Common myeloid progenitor, CD34-positive (primary cell): ENCODE measurements around the gene FAM229A.
"Not testable (repeated sequence)": the region's sequence is repeated elsewhere in the genome, so short reads cannot be mapped to it uniquely, and the experiment has no call there.

Source experiments
- CTCF ChIA-PET: fragments of 350-600 bp; sonication (Branson Sonifier 250); formaldehyde crosslinking; loops from one replicate; lab custom pipeline; 2021; ENCODE audit warnings: antibody characterized with exemption; lab: Charles Lee
- POLR2A ChIA-PET: fragments of 350-600 bp; sonication (Branson Sonifier 250); formaldehyde crosslinking; loops from one replicate; lab custom pipeline; 2021; ENCODE audit warnings: antibody characterized with exemption; lab: Charles Lee
- DNase-seq, 3 donors: peaks; one replicate each; pipeline versions ENCODE4 v3.0.0 to v3.0.0-alpha.2; 2013
- H3K27ac ChIP-seq, 2 experiments: 1 replicate in 1 of 2; 2 replicates in 1 of 2; pipeline ENCODE4 v1.7.0; 2013; ENCODE audit warnings: inconsistent platforms in 2 of 2, low read length in 2 of 2, mild to moderate bottlenecking in 2 of 2, low read depth in 1 of 2, moderate library complexity in 1 of 2; ENCODE audit not compliant: severe bottlenecking in 2 of 2, insufficient read depth in 1 of 2, poor library complexity in 1 of 2
- H3K27me3 ChIP-seq, 5 experiments: replicated peaks in 2 of 5; 1 replicate in 3 of 5; 2 replicates in 2 of 5; pipeline versions ENCODE4 v1.6.1 to v1.7.0; 2013; ENCODE audit warnings: low read length in 4 of 5, mild to moderate bottlenecking in 2 of 5, moderate library complexity in 2 of 5, inconsistent platforms in 1 of 5; ENCODE audit not compliant: insufficient read depth in 5 of 5, control insufficient read depth in 4 of 5
- H3K36me3 ChIP-seq, 4 experiments: 1 replicate in 2 of 4; 2 replicates in 2 of 4; pipeline versions ENCODE4 v1.6.1 to v1.7.0; 2013; ENCODE audit warnings: low read length in 3 of 4, control low read depth in 1 of 4, mild to moderate bottlenecking in 1 of 4; ENCODE audit not compliant: control insufficient read depth in 4 of 4, insufficient read depth in 4 of 4
- H3K4me1 ChIP-seq, 4 experiments: 1 replicate in 3 of 4; 2 replicates in 1 of 4; pipeline versions ENCODE4 v1.6.1 to v1.7.1; 2013; ENCODE audit warnings: low read length in 3 of 4, mild to moderate bottlenecking in 3 of 4, control low read depth in 1 of 4, inconsistent platforms in 1 of 4, moderate library complexity in 1 of 4; ENCODE audit not compliant: control insufficient read depth in 4 of 4, insufficient read depth in 4 of 4; ENCODE audit errors: control extremely low read depth in 1 of 4
- H3K4me3 ChIP-seq, 7 experiments: 1 replicate in 4 of 7; 2 replicates in 3 of 7; pipeline versions ENCODE4 v1.5.1 to v1.7.0; 2013; ENCODE audit warnings: mild to moderate bottlenecking in 7 of 7, low read length in 6 of 7, moderate library complexity in 6 of 7, inconsistent platforms in 2 of 7, low read depth in 2 of 7, control low read depth in 1 of 7; ENCODE audit not compliant: insufficient read depth in 4 of 7, control insufficient read depth in 1 of 7; ENCODE audit errors: extremely low read depth in 1 of 7
- H3K9me3 ChIP-seq, 5 experiments: 1 replicate in 4 of 5; 2 replicates in 1 of 5; pipeline versions ENCODE4 v1.6.1 to v1.7.1; 2013; ENCODE audit warnings: low read length in 4 of 5, mild to moderate bottlenecking in 2 of 5, inconsistent platforms in 1 of 5, low read depth in 1 of 5, moderate library complexity in 1 of 5; ENCODE audit not compliant: control insufficient read depth in 4 of 5, insufficient read depth in 2 of 5; ENCODE audit errors: control extremely low read depth in 1 of 5
- WGBS: methylation state at CpG from one replicate; pipeline ENCODE4 v1.1.5; 2013; ENCODE audit not compliant: insufficient coverage; 5-methylcytosine and 5-hydroxymethylcytosine counted together

The FAM229A gene

DNA sequence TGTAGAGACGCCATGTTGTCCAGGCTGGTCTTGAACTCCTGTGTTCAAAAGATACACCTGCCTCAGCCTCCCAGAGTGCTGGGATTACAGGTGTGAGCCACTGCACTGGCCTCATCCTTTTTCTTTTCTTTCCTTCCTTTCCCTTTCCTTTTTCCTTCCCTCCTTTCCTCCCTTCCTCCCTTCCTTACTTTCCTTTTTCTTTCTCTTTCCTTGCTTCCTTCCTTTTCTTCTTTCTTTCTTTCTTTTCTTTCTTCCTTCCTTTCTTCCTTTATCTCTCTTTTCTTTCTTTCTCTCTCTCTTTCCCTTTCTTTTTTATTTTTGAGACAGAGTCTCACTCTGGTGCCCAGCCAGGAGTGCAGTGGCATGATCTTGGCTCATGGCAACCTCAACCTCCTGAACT is 5.8 kb downstream of the FAM229A start:
- no peak for DNase-seq
- WGBS = 100% methylated on average over 1 of the region's 1 CpG
- ChIA-PET CTCF (interaction anchor here (1.5 kb wide), 1 partner anchor 24 kb away, joined by 3 read pairs; no protein-coding TSS in a partner anchor), POLR2A (interaction anchor here (0.6 kb wide), 2 partner anchors 16 to 153 kb away, joined by 3 to 4 read pairs; no protein-coding TSS in a partner anchor)
- Histone ChIP-seq H3K36me3 (no peaks in the 10 kb centered on the region), H3K9me3 (no peaks in the 10 kb centered on the region), H3K27ac (no peak overlapping the region), H3K4me3 (no peak overlapping the region), H3K4me1 (peaks cover 3 to 29% (median 18%) of the 10 kb centered on the region in 4 experiments), H3K27me3 (peaks cover 0 to 4% (median 0%) of the 10 kb centered on the region in 5 experiments)

DNA sequence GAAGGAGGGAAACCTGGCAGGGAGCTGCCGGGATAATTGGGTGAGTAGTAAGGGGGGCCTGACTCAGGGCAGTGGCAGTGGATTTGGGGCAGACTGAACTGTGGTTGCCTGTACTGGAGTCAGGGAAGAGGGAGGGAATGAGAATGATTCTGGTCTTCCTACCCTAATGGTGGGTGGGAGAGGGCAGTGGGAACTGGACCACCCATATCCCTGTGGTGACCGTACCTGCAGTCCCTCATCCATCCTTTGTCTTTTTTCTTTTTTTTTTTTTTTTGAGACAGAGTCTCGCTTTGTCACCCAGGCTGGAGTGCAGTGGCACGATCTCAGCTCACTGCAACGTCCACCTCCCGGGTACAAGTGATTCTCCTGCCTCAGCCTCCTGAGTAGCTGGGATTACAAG is 6.5 kb downstream of the FAM229A start:
- peaks cover 3 to 31% (median 16%) of the 10 kb centered on the region in 4 experiments for H3K4me1 ChIP-seq
- DNase-seq, H3K9me3 ChIP-seq, H3K27me3 ChIP-seq, H3K4me3 ChIP-seq, H3K36me3 ChIP-seq, H3K27ac ChIP-seq: not testable (repeated sequence)
- WGBS = 92% methylated on average over 6 of the region's 6 CpGs
- ChIA-PET CTCF (interaction anchor here (0.9 to 2.2 kb wide), 4 partner anchors 16 to 109 kb away, joined by 3 to 5 read pairs (median 3); partner anchors contain the start of genes FAM167B and MARCKSL1), POLR2A (interaction anchor here (0.6 kb wide), 2 partner anchors 16 to 152 kb away, joined by 3 to 4 read pairs; no protein-coding TSS in a partner anchor)

DNA sequence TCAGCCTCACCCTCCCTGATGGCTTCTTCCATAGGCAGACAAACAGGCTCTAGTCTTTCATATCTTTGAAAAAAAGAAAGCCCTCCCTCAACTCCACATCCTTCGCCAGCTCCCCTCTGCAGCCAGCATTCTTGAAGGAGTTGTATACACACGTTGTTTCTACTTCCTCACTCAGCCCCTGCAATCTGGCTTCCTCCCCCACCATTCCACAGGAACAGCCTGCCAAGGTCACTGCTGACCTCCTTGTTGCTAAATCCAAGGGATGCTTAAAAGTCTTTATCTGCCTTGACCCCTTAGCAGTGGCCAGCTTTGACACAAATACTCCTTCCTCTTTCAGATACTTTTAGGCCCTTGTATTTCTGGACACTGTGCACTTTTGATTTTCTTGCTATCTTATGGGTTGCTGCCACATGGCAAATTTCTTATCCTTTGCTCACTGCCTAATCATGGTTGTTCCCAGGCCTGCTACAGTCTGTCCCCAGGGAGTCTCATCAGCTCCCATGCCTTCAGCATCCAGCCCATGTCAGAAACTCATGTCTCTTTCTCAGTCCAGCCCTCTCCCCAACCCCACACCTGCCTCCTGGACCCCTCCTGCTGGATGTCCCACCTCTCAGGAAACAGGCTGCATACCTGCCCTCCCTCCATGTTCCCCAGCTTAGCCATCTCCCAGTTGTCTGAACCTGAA is 8.3 kb downstream of the FAM229A start:
- no peaks in the 10 kb centered on the region for H3K9me3 ChIP-seq
- DNase-seq = no peak
- POLR2A ChIA-PET = interaction anchor here (1.1 kb wide), 1 partner anchor 18 kb away, joined by 4 read pairs; the partner anchor contains the start of gene MARCKSL1
- peaks cover 4 to 40% (median 29%) of the 10 kb centered on the region in 4 experiments for H3K4me1 ChIP-seq
- no peak overlapping the region for H3K27ac ChIP-seq
- H3K4me3 ChIP-seq = no peak overlapping the region
- WGBS = 73% methylated on average over 2 of the region's 2 CpGs
- CTCF ChIA-PET = interaction anchor here (0.9 to 2.2 kb wide), 7 partner anchors 9 to 33 kb away, joined by 3 to 5 read pairs (median 4); partner anchors contain the start of gene MARCKSL1
- no peaks in the 10 kb centered on the region for H3K36me3 ChIP-seq
- no peaks in the 10 kb centered on the region for H3K27me3 ChIP-seq

DNA sequence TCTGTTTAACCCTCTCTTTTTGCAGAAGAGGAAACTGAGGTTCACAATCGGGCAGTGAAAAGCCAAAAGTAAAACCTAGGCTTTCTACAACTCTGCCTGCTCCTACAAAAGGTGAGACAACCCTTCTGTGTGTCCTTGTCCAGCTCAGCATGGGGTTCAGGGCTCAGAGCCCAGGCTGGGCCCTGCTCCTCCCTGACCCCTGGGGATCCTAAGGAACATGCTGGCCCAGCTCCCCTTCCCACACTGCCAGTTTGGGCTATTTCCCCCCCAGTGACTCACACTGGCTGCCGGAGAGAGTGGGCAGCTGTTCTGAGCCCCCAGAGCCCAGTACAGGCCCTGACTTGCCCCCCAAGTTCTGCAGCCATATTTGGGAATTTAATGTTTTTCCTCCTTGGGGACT is 8.9 kb downstream of the FAM229A start:
- H3K4me1 ChIP-seq = peaks cover 7 to 46% (median 35%) of the 10 kb centered on the region in 4 experiments

DNA sequence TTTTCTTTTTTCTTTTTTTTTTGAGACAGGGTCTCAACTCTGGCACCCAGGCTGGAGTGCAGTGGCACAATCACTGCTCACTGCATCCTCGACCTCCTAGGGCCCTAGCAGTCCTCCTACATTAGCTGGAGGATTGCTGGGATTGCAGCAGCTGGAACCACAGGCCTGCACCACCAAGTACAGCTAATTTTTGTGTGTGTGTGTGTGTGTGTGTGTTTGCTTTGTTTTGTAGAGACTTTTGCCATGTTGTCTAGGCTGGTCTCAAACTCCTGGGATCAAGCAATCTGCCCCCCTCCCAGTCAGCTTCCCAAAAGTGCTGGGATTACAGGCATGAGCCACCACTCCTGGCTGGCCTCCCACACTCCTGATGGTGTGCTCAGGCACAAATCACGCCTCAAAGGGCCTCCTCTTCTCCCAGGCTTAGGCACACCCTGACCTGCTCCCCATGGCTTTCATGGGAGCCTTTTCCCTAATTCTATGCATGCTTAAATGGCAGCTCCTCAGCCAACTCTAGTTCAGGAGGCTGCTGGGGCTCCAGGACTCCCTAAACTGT is 9.4 kb downstream of the FAM229A start:
- CTCF ChIA-PET = interaction anchor here (0.6 to 3.4 kb wide), 9 partner anchors 10 to 569 kb away, joined by 3 to 28 read pairs (median 3); partner anchors contain the start of genes FAM229A, MARCKSL1 and TSSK3

More for the DNA sequence above, 8.9 kb downstream of the FAM229A start:
- 82% methylated on average over 2 of the region's 2 CpGs for WGBS
- H3K27me3 ChIP-seq = no peaks in the 10 kb centered on the region
- no peaks in the 10 kb centered on the region for H3K9me3 ChIP-seq
- H3K36me3 ChIP-seq = no peaks in the 10 kb centered on the region
- H3K4me3 ChIP-seq = no peak overlapping the region
- ChIA-PET CTCF (interaction anchor here (1.0 to 3.4 kb wide), 4 partner anchors 17 to 34 kb away, joined by 3 to 28 read pairs (median 5); partner anchors contain the start of gene MARCKSL1), POLR2A (interaction anchor here (1.1 kb wide), 1 partner anchor 17 kb away, joined by 4 read pairs; the partner anchor contains the start of gene MARCKSL1)
- no peak for DNase-seq
- H3K27ac ChIP-seq = no peak overlapping the region

DNA sequence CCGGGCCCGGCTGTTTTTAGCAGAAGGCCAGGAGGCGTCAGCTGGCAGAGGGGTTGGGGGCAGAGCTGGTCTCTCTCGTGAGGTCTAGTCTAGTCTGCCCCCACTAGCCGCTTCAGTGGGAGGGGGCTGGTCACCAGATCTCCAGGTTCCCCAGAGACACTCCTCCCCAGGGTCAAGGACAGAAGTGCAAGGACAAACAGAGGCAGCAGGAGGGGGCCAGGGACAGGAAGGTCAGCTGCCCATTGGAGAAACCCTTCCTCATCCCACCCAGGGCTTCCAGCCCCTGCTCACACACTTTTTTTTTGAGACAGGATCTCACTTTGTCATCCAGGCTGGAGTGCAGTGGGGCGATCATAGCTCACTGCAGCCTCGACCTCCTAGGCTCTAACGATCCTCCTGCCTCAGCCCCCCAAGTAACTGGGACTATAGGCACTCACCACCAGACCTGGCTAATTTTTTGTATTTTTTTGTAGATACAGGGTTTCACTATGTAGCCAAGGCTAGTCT is 10.0 kb downstream of the FAM229A start:
- Histone ChIP-seq H3K4me3 (peak overlapping the region in 6 of 7 experiments; percentile 59 to 79 (median 68)), H3K36me3 (no peaks in the 10 kb centered on the region), H3K4me1 (peaks cover 7 to 53% (median 36%) of the 10 kb centered on the region in 4 experiments), H3K27me3 (no peaks in the 10 kb centered on the region), H3K27ac (peak overlapping the region in 1 of 2 experiments; percentile 73), H3K9me3 (no peaks in the 10 kb centered on the region)
- ChIA-PET POLR2A (interaction anchor here (0.6 to 2.3 kb wide), 4 partner anchors 11 to 273 kb away, joined by 3 to 23 read pairs (median 6); partner anchors contain the start of gene MARCKSL1), CTCF (interaction anchor here (0.6 to 3.4 kb wide), 8 partner anchors 10 to 570 kb away, joined by 3 to 28 read pairs (median 3); partner anchors contain the start of genes FAM229A, MARCKSL1 and TSSK3)
- 53% methylated on average over 6 of the region's 8 CpGs for WGBS
- no peak for DNase-seq

More for the DNA sequence above, 9.4 kb downstream of the FAM229A start:
- Histone ChIP-seq H3K4me3 (no peak overlapping the region), H3K4me1 (peaks cover 7 to 51% (median 36%) of the 10 kb centered on the region in 4 experiments), H3K9me3 (no peaks in the 10 kb centered on the region), H3K27me3 (no peaks in the 10 kb centered on the region), H3K36me3 (no peaks in the 10 kb centered on the region), H3K27ac (no peak overlapping the region)
- POLR2A ChIA-PET = interaction anchor here (0.6 to 2.3 kb wide), 4 partner anchors 12 to 231 kb away, joined by 4 to 23 read pairs (median 6); partner anchors contain the start of gene MARCKSL1
- 100% methylated on average over 1 of the region's 2 CpGs for WGBS
- DNase-seq = no peak
